HEK293T (cell line): ENCODE measurements around the gene PTGER4.

Experiments used
- FOXK2 ChIP-seq: fragments of 450-650 bp; IDR thresholded peaks from 2 replicates; pipeline ENCODE4 v1.6.1; 2016; ENCODE audit warnings: mild to moderate bottlenecking
- FOXM1 ChIP-seq: fragments of 450-650 bp; IDR thresholded peaks from 2 replicates; pipeline ENCODE4 v1.6.1; 2017; ENCODE audit warnings: mild to moderate bottlenecking, borderline replicate concordance
- L3MBTL2 ChIP-seq: fragments of 450-650 bp; conservative IDR thresholded peaks from 2 replicates; pipeline ENCODE4 v1.6.1; 2016; ENCODE audit warnings: mild to moderate bottlenecking
- NFRKB ChIP-seq: fragments of 450-650 bp; IDR thresholded peaks from 2 replicates; pipeline ENCODE4 v1.6.1; 2016; ENCODE audit warnings: mild to moderate bottlenecking, moderate library complexity
- PKNOX1 ChIP-seq: fragments of 450-650 bp; IDR thresholded peaks from 2 replicates; pipeline ENCODE4 v1.6.1; 2016

- TF ChIP-seq PKNOX1 (no peak), FOXK2 (no peak), FOXM1 (no peak), L3MBTL2 (no peak), NFRKB (no peak)
Measured at GRCh38 chr5:40656766-40657165, 22.9 kb upstream of the PTGER4 start.
